ENCODE measurements around the gene HHLA2. TPM values are rescaled to one million over a fixed set of nuclear protein-coding genes. Genes with fewer than 3 reads are reported as not detected.

The HHLA2 gene
- total and polyA plus RNA-seq, 4 donors: 0.18 to 0.40 (median 0.28) TPM

GRCh38 chr3:108333961-108334360 lies 37.6 kb downstream of the HHLA2 start:
- no peak for DNase-seq (ENCODE audit: low read depth in 4 of 6, low spot score in 6 of 6)
- Histone ChIP-seq H3K27me3 (ENCODE audit: control insufficient read depth, insufficient read depth, low read length) (no peaks in the 10 kb centered on the region), H3K9me3 (ENCODE audit: control insufficient read depth, insufficient read depth, low read length) (no peaks in the 10 kb centered on the region), H3K4me3 (ENCODE audit: low read depth, low read length) (no peak overlapping the region), H3K36me3 (ENCODE audit: control insufficient read depth, insufficient read depth, low read length) (no peaks in the 10 kb centered on the region), H3K27ac (ENCODE audit: low read depth, low read length) (no peak overlapping the region), H3K4me1 (ENCODE audit: control insufficient read depth, insufficient read depth, low read length) (no peaks in the 10 kb centered on the region)
- no CpG with 5 or more reads among the region's 1 CpG for WGBS (ENCODE audit: insufficient coverage)

DNA sequence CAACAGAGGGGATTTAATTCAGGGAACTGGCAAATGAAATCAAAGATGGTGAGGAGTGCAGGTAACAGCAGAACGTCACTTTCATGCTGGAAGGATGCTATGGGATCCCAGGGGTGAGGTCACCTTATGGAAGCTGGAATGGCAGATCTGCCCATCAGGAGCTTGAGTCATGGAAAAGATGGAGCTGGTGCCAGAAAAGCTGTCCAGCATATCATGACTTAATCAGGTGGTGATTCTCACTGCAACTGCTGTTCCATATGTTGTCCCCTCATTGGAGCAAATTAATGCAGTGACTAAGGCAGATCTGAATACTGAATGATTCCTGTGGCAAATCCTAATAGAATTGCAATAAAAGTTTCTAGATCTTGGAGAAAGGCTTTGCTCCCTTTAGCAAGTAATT lies 38.4 kb downstream of the HHLA2 start:
- H3K27me3 ChIP-seq (ENCODE audit: control insufficient read depth, insufficient read depth, low read length): no peaks in the 10 kb centered on the region
- no peak overlapping the region for H3K4me3 ChIP-seq (ENCODE audit: low read depth, low read length)
- DNase-seq (ENCODE audit: low read depth in 4 of 6, low spot score in 6 of 6): peak in 1 of 6 donors; percentile 14
- no peaks in the 10 kb centered on the region for H3K4me1 ChIP-seq (ENCODE audit: control insufficient read depth, insufficient read depth, low read length)
- no peak overlapping the region for H3K27ac ChIP-seq (ENCODE audit: low read depth, low read length)
- no peaks in the 10 kb centered on the region for H3K36me3 ChIP-seq (ENCODE audit: control insufficient read depth, insufficient read depth, low read length)
- no peaks in the 10 kb centered on the region for H3K9me3 ChIP-seq (ENCODE audit: control insufficient read depth, insufficient read depth, low read length)
- WGBS (ENCODE audit: insufficient coverage): 84% methylated on average over 1 of the region's 1 CpG

- no peaks in the 10 kb centered on the region for H3K4me1 ChIP-seq (ENCODE audit: control insufficient read depth, insufficient read depth, low read length)
- DNase-seq (ENCODE audit: low read depth in 4 of 6, low spot score in 6 of 6): no peak
- H3K9me3 ChIP-seq (ENCODE audit: control insufficient read depth, insufficient read depth, low read length): no peaks in the 10 kb centered on the region
- H3K27ac ChIP-seq (ENCODE audit: low read depth, low read length): no peak overlapping the region
- no peak overlapping the region for H3K4me3 ChIP-seq (ENCODE audit: low read depth, low read length)
- no peaks in the 10 kb centered on the region for H3K27me3 ChIP-seq (ENCODE audit: control insufficient read depth, insufficient read depth, low read length)
- no peaks in the 10 kb centered on the region for H3K36me3 ChIP-seq (ENCODE audit: control insufficient read depth, insufficient read depth, low read length)
These were observed 42.7 kb downstream of the HHLA2 start for GRCh38 chr3:108338901-108339545.

DNA sequence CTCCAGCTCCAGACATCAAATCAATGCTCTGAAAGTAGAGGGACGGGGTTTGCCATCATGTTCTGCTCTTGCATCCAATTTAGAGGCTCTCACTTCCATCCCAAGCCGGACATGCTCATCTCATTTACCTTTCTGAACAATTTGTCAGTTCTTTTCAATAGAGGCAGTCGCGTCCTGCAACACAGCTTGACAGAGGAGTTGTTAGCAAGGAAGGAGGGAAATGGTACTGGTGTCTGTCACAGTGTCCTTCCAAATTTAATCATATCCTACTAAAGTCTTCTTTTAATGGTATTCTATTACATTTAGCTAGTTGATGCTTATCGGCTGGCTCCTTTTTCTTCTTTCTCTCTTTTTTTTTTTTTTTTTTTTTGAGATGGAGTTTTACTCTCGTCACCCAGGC lies 45.6 kb downstream of the HHLA2 start:
- H3K9me3 ChIP-seq (ENCODE audit: control insufficient read depth, insufficient read depth, low read length): no peaks in the 10 kb centered on the region
- no peaks in the 10 kb centered on the region for H3K27me3 ChIP-seq (ENCODE audit: control insufficient read depth, insufficient read depth, low read length)
- no peak for DNase-seq (ENCODE audit: low read depth in 4 of 6, low spot score in 6 of 6)
- no peak overlapping the region for H3K27ac ChIP-seq (ENCODE audit: low read depth, low read length)
- 75% methylated on average over 2 of the region's 6 CpGs for WGBS (ENCODE audit: insufficient coverage)
- no peaks in the 10 kb centered on the region for H3K36me3 ChIP-seq (ENCODE audit: control insufficient read depth, insufficient read depth, low read length)
- no peaks in the 10 kb centered on the region for H3K4me1 ChIP-seq (ENCODE audit: control insufficient read depth, insufficient read depth, low read length)
- H3K4me3 ChIP-seq (ENCODE audit: low read depth, low read length): no peak overlapping the region

DNA sequence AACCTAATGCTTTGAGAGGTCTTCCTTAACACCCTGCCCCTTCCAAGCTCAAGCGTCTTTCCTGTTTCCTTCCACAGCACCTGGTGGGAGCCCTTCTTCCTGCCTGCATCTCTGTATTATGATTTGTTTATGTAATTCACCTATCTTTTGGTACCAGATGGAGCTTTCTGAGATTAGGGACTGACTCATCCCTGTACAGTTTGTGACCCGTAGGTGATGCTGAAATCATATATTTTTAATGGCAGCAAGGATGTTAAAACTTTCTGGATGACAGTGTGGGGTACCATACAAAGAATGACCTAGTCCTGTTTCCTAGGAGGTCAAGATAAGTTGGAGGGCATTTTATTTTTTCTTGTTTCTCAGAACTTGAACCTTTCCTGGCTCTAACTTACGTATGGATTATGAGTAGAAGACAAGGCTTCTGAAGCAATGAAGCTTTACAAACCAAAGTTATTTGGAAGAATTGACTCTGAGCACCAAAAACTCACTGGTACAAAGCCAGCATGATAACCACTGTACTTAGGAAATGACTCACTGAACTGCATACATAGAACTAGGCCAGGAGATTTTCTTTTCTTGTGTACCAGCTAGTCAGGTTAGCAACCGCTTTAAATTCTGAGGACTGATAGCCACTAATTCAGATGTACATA lies 46.6 kb downstream of the HHLA2 start:
- Histone ChIP-seq H3K27ac (ENCODE audit: low read depth, low read length) (no peak overlapping the region), H3K27me3 (ENCODE audit: control insufficient read depth, insufficient read depth, low read length) (no peaks in the 10 kb centered on the region), H3K4me3 (ENCODE audit: low read depth, low read length) (no peak overlapping the region), H3K36me3 (ENCODE audit: control insufficient read depth, insufficient read depth, low read length) (no peaks in the 10 kb centered on the region), H3K9me3 (ENCODE audit: control insufficient read depth, insufficient read depth, low read length) (no peaks in the 10 kb centered on the region), H3K4me1 (ENCODE audit: control insufficient read depth, insufficient read depth, low read length) (no peaks in the 10 kb centered on the region)
- 70% methylated on average over 1 of the region's 4 CpGs for WGBS (ENCODE audit: insufficient coverage)
- DNase-seq (ENCODE audit: low read depth in 4 of 6, low spot score in 6 of 6): no peak

DNA sequence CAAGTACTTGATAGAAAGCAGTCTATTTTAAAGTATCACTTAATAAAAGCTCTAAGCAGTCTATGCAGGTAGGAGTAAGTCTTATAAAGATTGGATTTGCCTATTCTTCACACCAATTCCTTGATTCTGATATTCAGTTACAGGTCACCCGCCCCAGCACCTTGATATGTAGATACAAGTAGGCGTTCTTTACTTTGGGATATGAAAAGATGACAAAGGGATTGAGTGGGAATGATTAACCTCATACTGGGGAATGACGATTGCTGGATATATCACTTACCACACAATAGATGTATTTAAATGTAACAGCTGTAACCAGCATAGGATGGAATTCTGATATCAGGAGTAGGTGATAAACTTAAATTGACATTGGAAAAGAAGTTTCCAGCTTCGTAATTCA lies 47.1 kb downstream of the HHLA2 start:
- no peak overlapping the region for H3K27ac ChIP-seq (ENCODE audit: low read depth, low read length)

DNA sequence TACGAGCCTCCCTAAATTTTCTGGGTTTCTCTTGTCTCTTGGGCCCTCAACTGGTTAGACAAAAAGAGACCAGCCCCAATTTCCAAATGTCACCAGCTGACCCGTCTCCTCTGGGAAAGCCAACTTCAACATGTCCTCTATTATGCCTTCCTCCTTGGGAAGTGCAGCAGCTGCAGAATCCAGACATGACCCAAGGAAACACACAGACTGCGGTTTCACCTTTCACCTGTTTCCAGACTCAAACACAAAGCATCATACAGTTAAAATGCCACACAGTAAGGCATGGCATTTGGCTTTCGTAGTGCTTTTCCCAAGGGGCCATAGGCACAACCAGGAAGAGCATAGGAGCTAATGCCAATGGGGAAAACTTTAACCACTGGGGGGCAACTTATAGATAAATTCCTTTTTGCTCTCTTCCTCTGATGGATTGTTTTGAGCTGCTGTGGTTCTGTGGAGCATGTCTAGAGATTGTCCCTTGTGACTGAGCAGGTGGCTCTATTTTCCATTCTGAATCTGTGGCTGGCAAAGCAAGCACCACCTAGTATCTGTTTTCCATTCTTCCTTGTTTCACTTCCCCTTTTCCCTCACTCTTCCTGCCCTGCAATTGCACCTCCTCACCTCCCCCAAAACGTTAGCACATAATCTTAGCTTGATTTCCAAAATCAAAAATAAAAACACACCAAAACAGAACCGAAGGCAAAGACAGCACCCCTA lies 49.3 kb downstream of the HHLA2 start:
- no peak for DNase-seq (ENCODE audit: low read depth in 4 of 6, low spot score in 6 of 6)
- Histone ChIP-seq H3K27me3 (ENCODE audit: control insufficient read depth, insufficient read depth, low read length) (no peaks in the 10 kb centered on the region), H3K4me1 (ENCODE audit: control insufficient read depth, insufficient read depth, low read length) (no peaks in the 10 kb centered on the region), H3K27ac (ENCODE audit: low read depth, low read length) (no peak overlapping the region), H3K36me3 (ENCODE audit: control insufficient read depth, insufficient read depth, low read length) (no peaks in the 10 kb centered on the region), H3K9me3 (ENCODE audit: control insufficient read depth, insufficient read depth, low read length) (no peaks in the 10 kb centered on the region), H3K4me3 (ENCODE audit: low read depth, low read length) (no peak overlapping the region)
- 65% methylated on average over 4 of the region's 6 CpGs for WGBS (ENCODE audit: insufficient coverage)

More for the DNA sequence above, 47.1 kb downstream of the HHLA2 start:
- H3K4me3 ChIP-seq (ENCODE audit: low read depth, low read length): no peak overlapping the region
- H3K9me3 ChIP-seq (ENCODE audit: control insufficient read depth, insufficient read depth, low read length): no peaks in the 10 kb centered on the region
- H3K4me1 ChIP-seq (ENCODE audit: control insufficient read depth, insufficient read depth, low read length): no peaks in the 10 kb centered on the region
- no peaks in the 10 kb centered on the region for H3K27me3 ChIP-seq (ENCODE audit: control insufficient read depth, insufficient read depth, low read length)
- no peaks in the 10 kb centered on the region for H3K36me3 ChIP-seq (ENCODE audit: control insufficient read depth, insufficient read depth, low read length)
- WGBS (ENCODE audit: insufficient coverage): no CpG with 5 or more reads among the region's 4 CpGs
- DNase-seq (ENCODE audit: low read depth in 4 of 6, low spot score in 6 of 6): no peak

DNA sequence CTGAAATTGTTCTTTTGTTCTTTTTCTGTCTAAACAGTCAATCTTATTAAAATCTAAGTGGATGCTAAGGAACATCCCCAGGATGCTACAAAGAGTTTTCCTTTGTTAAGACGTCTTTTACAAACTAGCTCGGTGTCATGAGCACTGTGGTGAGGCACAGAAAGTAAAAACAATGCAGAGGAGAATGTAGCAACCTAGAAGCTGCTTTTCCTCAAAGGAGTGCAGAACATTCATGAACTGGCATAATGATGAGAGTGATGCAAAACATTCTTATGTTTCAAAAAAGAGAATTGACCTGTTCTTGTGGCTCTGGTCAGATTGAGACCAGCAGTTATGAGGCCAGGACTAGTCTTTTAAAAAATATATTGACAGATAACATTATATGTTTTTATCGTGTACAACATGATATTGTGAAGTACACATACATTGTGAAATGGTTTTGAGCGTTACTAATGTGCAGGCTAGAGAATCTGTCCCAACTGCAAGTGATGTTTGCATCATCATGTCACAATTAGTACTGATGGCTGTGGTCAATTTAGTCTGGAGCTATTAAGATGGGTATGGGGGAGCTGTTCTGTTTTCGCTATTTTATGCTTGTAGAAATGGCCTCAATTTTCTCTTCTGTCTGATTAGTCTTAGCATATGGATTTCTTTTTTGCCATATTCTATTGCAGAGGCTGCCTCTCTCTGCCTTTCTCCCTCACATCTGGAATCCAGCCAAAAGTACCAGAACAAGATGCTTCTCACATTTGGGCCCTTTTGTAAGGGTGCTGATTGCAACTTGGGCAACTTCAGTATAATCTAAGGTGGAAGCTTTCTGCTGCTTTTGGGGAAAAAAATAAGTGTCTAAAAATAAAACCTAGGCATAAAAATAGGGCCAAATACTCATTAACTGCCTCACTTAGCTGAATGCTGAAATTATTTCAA lies 50.2 kb downstream of the HHLA2 start:
- Histone ChIP-seq H3K36me3 (ENCODE audit: control insufficient read depth, insufficient read depth, low read length) (no peaks in the 10 kb centered on the region), H3K27me3 (ENCODE audit: control insufficient read depth, insufficient read depth, low read length) (no peaks in the 10 kb centered on the region), H3K27ac (ENCODE audit: low read depth, low read length) (no peak overlapping the region), H3K4me3 (ENCODE audit: low read depth, low read length) (no peak overlapping the region), H3K4me1 (ENCODE audit: control insufficient read depth, insufficient read depth, low read length) (no peaks in the 10 kb centered on the region), H3K9me3 (ENCODE audit: control insufficient read depth, insufficient read depth, low read length) (no peaks in the 10 kb centered on the region)
- 46% methylated on average over 3 of the region's 5 CpGs for WGBS (ENCODE audit: insufficient coverage)
- DNase-seq (ENCODE audit: low read depth in 4 of 6, low spot score in 6 of 6): peak in 2 of 6 donors; percentile 21 to 47

GRCh38 chr3:108352176-108352575 lies 55.8 kb downstream of the HHLA2 start:
- DNase-seq (ENCODE audit: low read depth in 4 of 6, low spot score in 6 of 6): no peak
- no CpG with 5 or more reads among the region's 3 CpGs for WGBS (ENCODE audit: insufficient coverage)

More at GRCh38 chr3:108352176-108352575, 55.8 kb downstream of the HHLA2 start:
- Histone ChIP-seq H3K4me3 (ENCODE audit: low read depth, low read length) (no peak overlapping the region), H3K27me3 (ENCODE audit: control insufficient read depth, insufficient read depth, low read length) (no peaks in the 10 kb centered on the region), H3K4me1 (ENCODE audit: control insufficient read depth, insufficient read depth, low read length) (no peaks in the 10 kb centered on the region), H3K36me3 (ENCODE audit: control insufficient read depth, insufficient read depth, low read length) (no peaks in the 10 kb centered on the region), H3K9me3 (ENCODE audit: control insufficient read depth, insufficient read depth, low read length) (no peaks in the 10 kb centered on the region), H3K27ac (ENCODE audit: low read depth, low read length) (no peak overlapping the region)
